Body of pancreas (tissue), 4 donors: ENCODE data around the gene B3GLCT. TPM values are rescaled to one million over a fixed set of nuclear protein-coding genes. Genes with fewer than 3 reads are reported as not detected.

ENCODE experiments used
- ATAC-seq: fragments of 150-250 bp; one replicate; pipeline ENCODE4 v1.9.1; 2016
- DNase-seq, 4 donors: peaks; one replicate each; pipeline ENCODE4 v3.0.0-alpha.2; 2019
- H3K27ac ChIP-seq, 4 donors: fragments of 200-600 bp; sonication (generic); 1 replicate in 3 of 4; 2 replicates in 1 of 4; pipeline versions ENCODE4 v1.5.1 to v1.6.1; 2016 to 2019; ENCODE audit warnings: mild to moderate bottlenecking in 1 of 4, mixed read lengths in 1 of 4, moderate library complexity in 1 of 4
- H3K27me3 ChIP-seq, 2 donors: fragments of 200-600 bp; sonication (generic); one replicate each; pipeline ENCODE4 v1.6.0; 2016; ENCODE audit warnings: mild to moderate bottlenecking in 1 of 2
- H3K36me3 ChIP-seq, 2 donors: fragments of 200-600 bp; sonication (generic); replicated peaks in 1 of 2; 2 replicates each; pipeline ENCODE4 v1.5.1; 2016; ENCODE audit warnings: low read depth in 2 of 2; ENCODE audit not compliant: insufficient read depth in 1 of 2
- H3K4me1 ChIP-seq: fragments of 200-600 bp; sonication (generic); one replicate; pipeline ENCODE4 v1.6.0; 2016
- H3K4me3 ChIP-seq, 2 donors: fragments of 200-600 bp; sonication (generic); 1 replicate in 1 of 2; 2 replicates in 1 of 2; pipeline ENCODE4 v1.5.1; 2016 to 2019
- H3K9me3 ChIP-seq, 3 donors: fragments of 200-600 bp; sonication (generic); 1 replicate in 2 of 3; 2 replicates in 1 of 3; pipeline ENCODE4 v1.5.1; 2016
- POLR2A ChIP-seq, 3 donors: fragments of 450-650 bp; IDR thresholded peaks; one replicate each; pipeline ENCODE4 v1.6.1; 2016; ENCODE audit warnings: antibody characterized with exemption in 3 of 3, mild to moderate bottlenecking in 2 of 3
- WGBS, 2 donors: methylation state at CpG; one replicate each; pipeline ENCODE4 v1.1.5; 2017; 5-methylcytosine and 5-hydroxymethylcytosine counted together
- intact Hi-C: fragments of 100-400 bp; cut with DNase I; formaldehyde crosslinking; loops from one replicate; pipeline ENCODE4 v1.15.1; 2023
- total RNA-seq, 2 donors: library from RNA; depleted of rRNA; stranded (reverse); fragments of >200 nt; gene quantifications; one replicate each; pipeline ENCODE4 v1.1.0, GENCODE V29; 2016
- TF ChIP-seq, protein P1 (sequence below), 7 experiments: fragments of 450-650 bp in 4 of 7; fragments of 200-600 bp in 3 of 7; sonication (generic) in 3 of 7; IDR thresholded peaks; one replicate each; pipeline ENCODE4 v1.5.1; 2016 to 2019; ENCODE audit warnings: antibody characterized with exemption in 7 of 7

B3GLCT gene
- total RNA-seq, 2 donors from 2014 or later: 2.0 to 5.2 TPM

- DNase-seq: no peak
- Histone ChIP-seq H3K4me3 (no peak overlapping the region), H3K36me3 (no peaks in the 10 kb centered on the region), H3K27ac (no peak overlapping the region), H3K27me3 (no peaks in the 10 kb centered on the region), H3K9me3 (no peaks in the 10 kb centered on the region), H3K4me1 (no peaks in the 10 kb centered on the region)
- no peak for ATAC-seq
- WGBS, 2 donors: 94 to 96% methylated on average over 6 of the region's 6 CpGs
- TF ChIP-seq, protein P1, sequence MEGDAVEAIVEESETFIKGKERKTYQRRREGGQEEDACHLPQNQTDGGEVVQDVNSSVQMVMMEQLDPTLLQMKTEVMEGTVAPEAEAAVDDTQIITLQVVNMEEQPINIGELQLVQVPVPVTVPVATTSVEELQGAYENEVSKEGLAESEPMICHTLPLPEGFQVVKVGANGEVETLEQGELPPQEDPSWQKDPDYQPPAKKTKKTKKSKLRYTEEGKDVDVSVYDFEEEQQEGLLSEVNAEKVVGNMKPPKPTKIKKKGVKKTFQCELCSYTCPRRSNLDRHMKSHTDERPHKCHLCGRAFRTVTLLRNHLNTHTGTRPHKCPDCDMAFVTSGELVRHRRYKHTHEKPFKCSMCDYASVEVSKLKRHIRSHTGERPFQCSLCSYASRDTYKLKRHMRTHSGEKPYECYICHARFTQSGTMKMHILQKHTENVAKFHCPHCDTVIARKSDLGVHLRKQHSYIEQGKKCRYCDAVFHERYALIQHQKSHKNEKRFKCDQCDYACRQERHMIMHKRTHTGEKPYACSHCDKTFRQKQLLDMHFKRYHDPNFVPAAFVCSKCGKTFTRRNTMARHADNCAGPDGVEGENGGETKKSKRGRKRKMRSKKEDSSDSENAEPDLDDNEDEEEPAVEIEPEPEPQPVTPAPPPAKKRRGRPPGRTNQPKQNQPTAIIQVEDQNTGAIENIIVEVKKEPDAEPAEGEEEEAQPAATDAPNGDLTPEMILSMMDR (IDR thresholded peaks at IDR 0.05): no peak
- no peak for TF ChIP-seq POLR2A (IDR thresholded peaks at IDR 0.05)
- intact Hi-C loops: no loop called here
These were observed 123.1 kb downstream of the B3GLCT start for GRCh38 chr13:31322702-31323405.

- no peak for TF ChIP-seq POLR2A (IDR thresholded peaks at IDR 0.05)
- TF ChIP-seq, protein P1 (IDR thresholded peaks at IDR 0.05): no peak
- H3K9me3 ChIP-seq: no peaks in the 10 kb centered on the region
These were observed 127.5 kb downstream of the B3GLCT start for GRCh38 chr13:31327182-31327860.

DNA sequence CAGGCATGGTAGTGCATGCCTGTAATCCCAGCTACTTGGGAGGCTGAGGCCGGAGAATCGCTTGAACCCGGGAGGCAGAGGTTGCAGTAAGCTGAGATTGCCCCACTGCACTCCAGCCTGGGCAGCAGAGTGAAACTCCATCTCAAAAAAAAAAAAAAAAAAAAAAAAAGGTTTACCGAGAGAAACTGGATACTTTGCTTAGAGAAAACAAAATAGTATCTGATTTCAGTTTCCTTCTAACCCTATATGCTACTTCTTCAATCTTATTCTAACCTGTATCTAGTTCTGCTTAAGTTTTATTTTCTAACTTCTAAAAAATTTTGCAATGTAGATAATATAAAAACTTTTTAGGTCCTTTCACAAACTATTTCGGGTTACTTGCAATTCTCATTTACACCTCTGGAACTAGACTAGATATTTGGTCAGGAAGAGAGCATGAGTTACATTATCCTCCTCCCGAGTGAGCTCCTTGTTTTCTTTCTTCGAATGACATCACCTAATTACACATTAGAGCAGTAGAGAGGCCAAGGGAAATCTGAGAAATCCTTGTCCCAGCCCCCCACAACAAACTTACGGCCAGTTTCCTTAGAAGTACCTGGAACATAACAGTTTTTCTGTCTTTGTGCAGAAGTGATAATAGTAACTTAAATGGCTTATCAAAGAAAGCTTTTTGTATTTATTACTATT, 128.9 kb downstream of the B3GLCT start:
- ATAC-seq (no peak), DNase-seq (no peak)
- no peak overlapping the region for H3K27ac ChIP-seq
- no peaks in the 10 kb centered on the region for H3K4me1 ChIP-seq
- H3K9me3 ChIP-seq: no peaks in the 10 kb centered on the region
- no peak for TF ChIP-seq POLR2A (IDR thresholded peaks at IDR 0.05)
- TF ChIP-seq, protein P1 (IDR thresholded peaks at IDR 0.05): no peak
- intact Hi-C loops: no loop called here
- H3K4me3 ChIP-seq: no peak overlapping the region
- WGBS, 2 donors: 78 to 85% methylated on average over 8 of the region's 8 CpGs
- no peaks in the 10 kb centered on the region for H3K27me3 ChIP-seq
- H3K36me3 ChIP-seq: no peaks in the 10 kb centered on the region

More at GRCh38 chr13:31327182-31327860, 127.5 kb downstream of the B3GLCT start:
- intact Hi-C loops: no loop called here
- ATAC-seq (no peak), DNase-seq (no peak)
- Histone ChIP-seq H3K27ac (no peak overlapping the region), H3K4me1 (no peaks in the 10 kb centered on the region), H3K4me3 (no peak overlapping the region), H3K36me3 (no peaks in the 10 kb centered on the region), H3K27me3 (no peaks in the 10 kb centered on the region)
- 90 to 91% methylated on average over 7 of the region's 7 CpGs for WGBS, 2 donors

GRCh38 chr13:31330236-31330635, 130.5 kb downstream of the B3GLCT start:
- ATAC-seq (no peak), DNase-seq (no peak)
- no peaks in the 10 kb centered on the region for H3K9me3 ChIP-seq
- no peak overlapping the region for H3K4me3 ChIP-seq
- TF ChIP-seq, protein P1 (IDR thresholded peaks at IDR 0.05): no peak
- no peaks in the 10 kb centered on the region for H3K27me3 ChIP-seq
- H3K4me1 ChIP-seq: no peaks in the 10 kb centered on the region
- intact Hi-C loops: no loop called here
- H3K27ac ChIP-seq: no peak overlapping the region
- H3K36me3 ChIP-seq: no peaks in the 10 kb centered on the region
- 83 to 95% methylated on average over 1 of the region's 1 CpG for WGBS, 2 donors
